ENCODE measurements around the gene PIEZO1. TPM values are rescaled to one million over a fixed set of nuclear protein-coding genes. Genes with fewer than 3 reads are reported as not detected.
"Not testable (repeated sequence)": the region's sequence is repeated elsewhere in the genome, so short reads cannot be mapped to it uniquely, and the experiment has no call there.

The PIEZO1 gene
- total RNA-seq, 1 experiment from 2014 or later: 81.1 TPM

- DNase-seq (ENCODE audit: low read depth): no peak
- in situ Hi-C loops (cut with HindIII; ENCODE audit: low pct_unique_long_range_greater_than_20kb, low sequenced_read_pairs): no loop called here
These were observed 106.6 kb downstream of the PIEZO1 start for GRCh38 chr16:88678224-88678979.

GRCh38 chr16:88677721-88678120 is 107.3 kb downstream of the PIEZO1 start:
- DNase-seq (ENCODE audit: low read depth): no peak
- in situ Hi-C loops (cut with HindIII; ENCODE audit: low pct_unique_long_range_greater_than_20kb, low sequenced_read_pairs): no loop called here

DNA sequence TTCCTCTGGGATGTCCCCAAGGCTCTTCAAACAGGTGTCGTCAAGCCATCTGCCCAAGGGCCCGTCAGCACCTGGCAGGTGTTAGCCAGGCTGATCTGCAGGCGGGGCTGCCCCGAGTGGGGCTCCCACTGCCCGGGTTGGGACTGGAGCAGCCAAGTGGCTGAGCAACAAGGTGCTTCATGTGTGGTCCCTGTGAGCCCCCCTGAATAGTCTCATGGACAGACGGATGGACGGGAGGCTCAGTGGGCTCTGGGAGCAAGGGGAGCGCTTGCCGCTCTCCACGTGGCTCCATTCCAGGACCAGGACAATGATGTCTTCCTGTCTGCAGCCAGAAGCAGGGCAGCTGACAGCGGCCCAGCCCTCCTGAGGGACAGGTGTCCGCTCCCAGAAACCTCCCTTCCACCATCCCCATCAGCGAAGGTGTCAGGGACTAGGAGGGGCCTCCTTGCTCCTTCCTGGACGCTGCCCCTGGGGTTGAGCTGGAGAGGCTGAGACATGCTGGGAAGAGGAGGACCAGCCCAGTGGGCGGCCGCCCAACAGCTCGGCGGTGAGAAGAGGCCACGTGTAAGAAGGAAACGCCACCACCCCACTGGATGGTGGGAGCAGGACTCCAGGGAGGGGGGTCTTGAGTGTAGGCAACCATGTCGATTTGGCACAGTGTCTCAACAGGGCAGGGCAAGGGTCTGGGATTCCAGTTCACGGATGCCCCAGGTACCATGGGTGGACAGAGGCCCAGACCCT is 108.3 kb downstream of the PIEZO1 start:
- in situ Hi-C loops (cut with HindIII; ENCODE audit: low pct_unique_long_range_greater_than_20kb, low sequenced_read_pairs): no loop called here

DNA sequence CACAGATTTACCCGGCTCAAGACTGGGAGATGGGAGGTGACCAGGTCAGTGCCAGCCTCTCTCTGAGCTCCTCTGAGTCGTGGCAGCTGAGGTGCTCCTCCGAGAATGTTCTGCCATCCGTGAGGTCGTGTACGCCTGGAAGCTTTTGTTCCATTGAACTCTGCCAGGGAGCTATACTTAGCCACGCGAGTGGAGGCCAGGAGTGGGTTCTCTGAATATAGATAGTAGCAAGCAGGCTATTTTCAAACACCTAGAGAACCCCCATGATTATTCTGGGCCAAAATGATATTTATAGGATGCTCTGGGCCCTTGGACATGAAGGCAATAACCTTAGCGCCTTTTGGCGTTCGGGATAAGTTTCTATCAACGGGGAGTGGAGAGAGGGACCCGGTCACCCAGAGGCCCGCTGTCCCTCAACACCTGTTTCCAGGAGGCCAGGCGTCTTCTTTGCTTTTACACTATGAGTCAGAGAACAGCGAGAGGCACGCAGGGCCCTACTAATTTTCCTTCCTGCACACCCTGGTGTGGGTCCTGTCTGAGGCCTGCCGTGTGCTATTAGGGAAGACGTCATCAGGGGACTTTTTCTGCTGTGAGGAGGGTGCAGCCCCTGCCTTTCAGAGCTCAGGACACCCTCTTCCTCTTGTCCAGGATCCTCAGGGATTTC is 111.2 kb downstream of the PIEZO1 start:
- no peak for DNase-seq (ENCODE audit: low read depth)
- in situ Hi-C loops (cut with HindIII; ENCODE audit: low pct_unique_long_range_greater_than_20kb, low sequenced_read_pairs): no loop called here

More for the DNA sequence above, 108.3 kb downstream of the PIEZO1 start:
- DNase-seq (ENCODE audit: low read depth): no peak

- no peak for DNase-seq (ENCODE audit: low read depth)
- in situ Hi-C loops (cut with HindIII; ENCODE audit: low pct_unique_long_range_greater_than_20kb, low sequenced_read_pairs): no loop called here
These were observed 112.2 kb downstream of the PIEZO1 start for GRCh38 chr16:88672776-88673175.

GRCh38 chr16:88671806-88672205 is 113.2 kb downstream of the PIEZO1 start:
- DNase-seq (ENCODE audit: low read depth): no peak
- in situ Hi-C loops (cut with HindIII; ENCODE audit: low pct_unique_long_range_greater_than_20kb, low sequenced_read_pairs): no loop called here

DNA sequence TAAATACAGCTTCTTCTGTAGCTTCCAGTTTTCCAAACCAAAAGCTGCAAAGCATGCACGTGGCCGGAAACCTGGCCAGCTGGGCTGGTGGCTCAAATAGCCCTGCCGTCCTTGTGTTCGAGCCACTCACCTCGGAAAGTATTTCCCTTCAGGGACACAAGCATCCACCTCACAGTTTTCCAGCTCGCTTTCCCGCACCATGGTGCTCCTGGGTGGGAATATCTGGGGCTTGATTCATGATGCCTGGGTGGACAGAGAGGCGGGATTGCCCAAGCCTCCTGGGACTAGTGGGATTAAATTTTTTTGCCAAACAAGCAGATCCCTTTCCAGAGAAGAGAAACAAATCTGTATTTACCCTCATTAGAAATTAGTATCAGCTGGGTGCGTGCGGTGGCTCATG is 115.0 kb downstream of the PIEZO1 start:
- in situ Hi-C loops (cut with HindIII; ENCODE audit: low pct_unique_long_range_greater_than_20kb, low sequenced_read_pairs): no loop called here
- no peak for DNase-seq (ENCODE audit: low read depth)

GRCh38 chr16:88669493-88669892 is 115.5 kb downstream of the PIEZO1 start:
- DNase-seq (ENCODE audit: low read depth); in situ Hi-C loops (cut with HindIII; ENCODE audit: low pct_unique_long_range_greater_than_20kb, low sequenced_read_pairs): not testable (repeated sequence)

- no peak for DNase-seq (ENCODE audit: low read depth)
- in situ Hi-C loops (cut with HindIII; ENCODE audit: low pct_unique_long_range_greater_than_20kb, low sequenced_read_pairs): no loop called here
These were observed 117.6 kb downstream of the PIEZO1 start for GRCh38 chr16:88667461-88667860.

- DNase-seq (ENCODE audit: low read depth): no peak
- in situ Hi-C loops (cut with HindIII; ENCODE audit: low pct_unique_long_range_greater_than_20kb, low sequenced_read_pairs): no loop called here
These were observed 119.5 kb downstream of the PIEZO1 start for GRCh38 chr16:88665570-88665969.

Other genes with a start within 250 kb of the PIEZO1 start
- 14.2 and 16.9 TPM in 2 replicates for gene ZC3H18, start 214.8 kb downstream of the PIEZO1 start, total RNA-seq (2014; rRNA removed; shearing (Covaris generic); ENCODE audit: low replicate concordance)
- gene IL17C, start 146.6 kb downstream of the PIEZO1 start, total RNA-seq (2014; rRNA removed; shearing (Covaris generic); ENCODE audit: low replicate concordance): not detected in 2 replicates
- gene CYBA, start 134.2 kb downstream of the PIEZO1 start, total RNA-seq (2014; rRNA removed; shearing (Covaris generic); ENCODE audit: low replicate concordance): 520 and 591 TPM in 2 replicates
- 63.3 and 63.6 TPM in 2 replicates for gene MVD, start 122.1 kb downstream of the PIEZO1 start, total RNA-seq (2014; rRNA removed; shearing (Covaris generic); ENCODE audit: low replicate concordance)
- 0.88 TPM in 1 of 2 replicates, not detected in the other for gene SNAI3, start 98.7 kb downstream of the PIEZO1 start, total RNA-seq (2014; rRNA removed; shearing (Covaris generic); ENCODE audit: low replicate concordance)
- 24.4 and 27.5 TPM in 2 replicates for gene RNF166, start 78.8 kb downstream of the PIEZO1 start, total RNA-seq (2014; rRNA removed; shearing (Covaris generic); ENCODE audit: low replicate concordance)
- 26.9 and 36.2 TPM in 2 replicates for gene CTU2, start 78.7 kb downstream of the PIEZO1 start, total RNA-seq (2014; rRNA removed; shearing (Covaris generic); ENCODE audit: low replicate concordance)
- 23.1 and 24.6 TPM in 2 replicates for gene CDT1, start 18.6 kb upstream of the PIEZO1 start, total RNA-seq (2014; rRNA removed; shearing (Covaris generic); ENCODE audit: low replicate concordance)
- 262 and 321 TPM in 2 replicates for gene APRT, start 26.7 kb upstream of the PIEZO1 start, total RNA-seq (2014; rRNA removed; shearing (Covaris generic); ENCODE audit: low replicate concordance)
- 20.8 and 20.9 TPM in 2 replicates for gene GALNS, start 71.7 kb upstream of the PIEZO1 start, total RNA-seq (2014; rRNA removed; shearing (Covaris generic); ENCODE audit: low replicate concordance)
- gene TRAPPC2L, start 71.9 kb upstream of the PIEZO1 start, total RNA-seq (2014; rRNA removed; shearing (Covaris generic); ENCODE audit: low replicate concordance): 40.9 and 48.8 TPM in 2 replicates
- not detected in 2 replicates for gene PABPN1L, start 81.4 kb upstream of the PIEZO1 start, total RNA-seq (2014; rRNA removed; shearing (Covaris generic); ENCODE audit: low replicate concordance)
- gene CBFA2T3, start 192.0 kb upstream of the PIEZO1 start, total RNA-seq (2014; rRNA removed; shearing (Covaris generic); ENCODE audit: low replicate concordance): 0.27 TPM in 1 of 2 replicates, not detected in the other